Measurements from ENCODE around the gene DMGDH.

- no peak for TF ChIP-seq POU6F1 (CRISPR knock-in tag; IDR thresholded peaks at IDR 0.05; ENCODE audit: borderline replicate concordance, low read depth)
- no peak for TF ChIP-seq SNAI2 (CRISPR knock-in tag; IDR thresholded peaks at IDR 0.05)
- TF ChIP-seq ARNTL (CRISPR knock-in tag; IDR thresholded peaks at IDR 0.05; ENCODE audit: borderline replicate concordance, low read depth): no peak
- no peak for TF ChIP-seq ZFP3 (CRISPR knock-in tag; IDR thresholded peaks at IDR 0.05)
Measured at GRCh38 chr5:79053321-79053720, 16.2 kb downstream of the DMGDH start.

Data from SK-N-SH treated with all-trans-retinoic acid at 6 μM for 48 hours (cell line).